SK-N-MC (cell line): Measurements from ENCODE around the gene SMOC1.

ENCODE experiments used
- EZH2 ChIP-seq: fragments of 200-600 bp; sonication (generic); IDR thresholded peaks from one replicate; pipeline ENCODE4 v1.6.1; 2017; ENCODE audit warnings: antibody characterized with exemption
- FOXP2 ChIP-seq: optimal IDR thresholded peaks from 2 replicates; pipeline ENCODE3; 2011; ENCODE audit warnings: mild to moderate bottlenecking, moderate library complexity; ENCODE audit not compliant: insufficient read depth; ENCODE audit errors: extremely low read length, control extremely low read depth
- POLR2AphosphoS5 ChIP-seq: IDR thresholded peaks from 2 replicates; pipeline ENCODE4 v1.6.1; 2012; ENCODE audit warnings: mild to moderate bottlenecking, low read depth, low read length, borderline replicate concordance

GRCh38 chr14:69945347-69945746 is 66.1 kb downstream of the SMOC1 start:
- no peak for TF ChIP-seq EZH2
- TF ChIP-seq POLR2AphosphoS5 = no peak
- no peak for TF ChIP-seq FOXP2
